C4-2B (cell line): ENCODE results near the gene OSGIN1.

Experiments used
- H3K27ac ChIP-seq: fragments of 450-650 bp; 2 replicates; pipeline ENCODE4 v1.5.1; 2017
- ZFX ChIP-seq: fragments of 450-650 bp; IDR thresholded peaks from 2 replicates; pipeline ENCODE4 v1.6.1; 2017
- TF ChIP-seq, protein P1 (sequence below): fragments of 450-650 bp; conservative IDR thresholded peaks from 2 replicates; pipeline ENCODE4 v1.5.1; 2017; ENCODE audit warnings: mild to moderate bottlenecking

Gene OSGIN1

DNA sequence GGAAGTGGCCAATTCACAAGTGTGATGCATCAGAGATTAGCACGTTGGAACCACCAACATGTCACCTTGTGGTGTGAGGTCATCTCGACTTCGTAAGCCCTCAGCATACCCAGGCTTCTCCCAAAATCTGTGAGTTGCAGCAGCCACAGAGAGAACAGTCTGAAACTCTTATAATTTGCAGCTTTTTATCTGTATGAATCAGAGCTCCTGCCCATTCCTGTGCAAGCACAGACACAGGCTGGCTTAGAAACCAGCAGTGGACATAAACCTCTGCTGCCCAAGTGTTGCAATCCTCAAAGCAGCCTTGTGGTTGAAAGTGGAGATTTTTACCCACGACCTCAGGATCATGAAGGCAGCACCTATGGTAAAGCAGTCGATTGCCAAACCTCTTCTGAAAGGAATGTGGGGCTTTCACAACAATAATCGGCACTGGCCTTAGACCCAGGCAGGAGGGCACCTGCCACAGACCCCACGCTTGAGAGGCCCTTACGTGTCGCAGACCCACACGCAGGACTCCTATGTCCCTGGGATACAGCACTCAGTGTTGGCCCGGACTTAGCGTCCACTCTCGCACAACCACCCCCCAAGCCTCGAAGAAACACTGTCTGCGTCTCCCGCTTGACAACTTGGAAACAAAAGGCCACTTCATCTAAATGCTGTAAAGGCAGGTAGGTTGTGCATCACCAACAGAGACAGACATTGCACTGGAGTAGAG is 24.5 kb upstream of the OSGIN1 start:
- H3K27ac ChIP-seq: no peak overlapping the region

DNA sequence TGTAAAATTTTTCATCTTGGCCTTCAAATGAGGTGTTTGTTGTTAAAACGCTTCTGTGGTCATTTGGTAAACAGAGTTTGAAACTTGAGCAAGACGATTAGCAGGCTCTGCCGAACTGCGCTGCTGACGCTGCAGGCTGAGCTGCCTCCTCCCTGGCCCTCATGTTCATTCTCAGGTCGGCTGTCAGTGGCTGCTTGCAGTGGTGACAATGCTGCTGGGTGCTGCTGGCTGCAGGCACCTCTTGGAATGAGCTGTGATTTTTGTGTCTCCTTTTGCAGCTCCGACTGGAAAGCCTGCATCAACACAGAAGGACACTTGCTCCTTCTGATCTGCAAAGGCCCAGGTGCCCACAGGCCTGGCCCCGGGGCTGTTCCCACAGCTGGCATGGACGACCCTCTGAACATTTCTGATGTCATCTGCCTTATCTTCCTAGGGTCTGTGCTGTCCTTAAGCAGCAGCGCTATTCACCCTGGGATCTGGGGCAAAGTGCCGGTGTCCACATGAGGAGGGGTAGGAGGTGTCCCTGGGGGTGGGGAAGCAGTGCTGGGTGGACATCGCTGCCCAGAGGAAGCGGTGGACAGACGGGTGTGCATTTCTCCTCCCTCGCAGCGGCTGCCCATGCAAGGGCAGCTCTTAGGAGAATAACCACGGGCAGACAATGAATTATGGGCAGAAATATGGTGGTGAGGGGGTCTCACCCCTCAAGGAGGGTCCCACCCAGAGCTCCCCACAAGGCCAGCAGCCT is 23.1 kb upstream of the OSGIN1 start:
- TF ChIP-seq, protein P1, sequence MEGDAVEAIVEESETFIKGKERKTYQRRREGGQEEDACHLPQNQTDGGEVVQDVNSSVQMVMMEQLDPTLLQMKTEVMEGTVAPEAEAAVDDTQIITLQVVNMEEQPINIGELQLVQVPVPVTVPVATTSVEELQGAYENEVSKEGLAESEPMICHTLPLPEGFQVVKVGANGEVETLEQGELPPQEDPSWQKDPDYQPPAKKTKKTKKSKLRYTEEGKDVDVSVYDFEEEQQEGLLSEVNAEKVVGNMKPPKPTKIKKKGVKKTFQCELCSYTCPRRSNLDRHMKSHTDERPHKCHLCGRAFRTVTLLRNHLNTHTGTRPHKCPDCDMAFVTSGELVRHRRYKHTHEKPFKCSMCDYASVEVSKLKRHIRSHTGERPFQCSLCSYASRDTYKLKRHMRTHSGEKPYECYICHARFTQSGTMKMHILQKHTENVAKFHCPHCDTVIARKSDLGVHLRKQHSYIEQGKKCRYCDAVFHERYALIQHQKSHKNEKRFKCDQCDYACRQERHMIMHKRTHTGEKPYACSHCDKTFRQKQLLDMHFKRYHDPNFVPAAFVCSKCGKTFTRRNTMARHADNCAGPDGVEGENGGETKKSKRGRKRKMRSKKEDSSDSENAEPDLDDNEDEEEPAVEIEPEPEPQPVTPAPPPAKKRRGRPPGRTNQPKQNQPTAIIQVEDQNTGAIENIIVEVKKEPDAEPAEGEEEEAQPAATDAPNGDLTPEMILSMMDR: no peak
- TF ChIP-seq ZFX: no peak
- H3K27ac ChIP-seq: no peak overlapping the region

More for the DNA sequence above, 24.5 kb upstream of the OSGIN1 start:
- TF ChIP-seq ZFX: no peak

DNA sequence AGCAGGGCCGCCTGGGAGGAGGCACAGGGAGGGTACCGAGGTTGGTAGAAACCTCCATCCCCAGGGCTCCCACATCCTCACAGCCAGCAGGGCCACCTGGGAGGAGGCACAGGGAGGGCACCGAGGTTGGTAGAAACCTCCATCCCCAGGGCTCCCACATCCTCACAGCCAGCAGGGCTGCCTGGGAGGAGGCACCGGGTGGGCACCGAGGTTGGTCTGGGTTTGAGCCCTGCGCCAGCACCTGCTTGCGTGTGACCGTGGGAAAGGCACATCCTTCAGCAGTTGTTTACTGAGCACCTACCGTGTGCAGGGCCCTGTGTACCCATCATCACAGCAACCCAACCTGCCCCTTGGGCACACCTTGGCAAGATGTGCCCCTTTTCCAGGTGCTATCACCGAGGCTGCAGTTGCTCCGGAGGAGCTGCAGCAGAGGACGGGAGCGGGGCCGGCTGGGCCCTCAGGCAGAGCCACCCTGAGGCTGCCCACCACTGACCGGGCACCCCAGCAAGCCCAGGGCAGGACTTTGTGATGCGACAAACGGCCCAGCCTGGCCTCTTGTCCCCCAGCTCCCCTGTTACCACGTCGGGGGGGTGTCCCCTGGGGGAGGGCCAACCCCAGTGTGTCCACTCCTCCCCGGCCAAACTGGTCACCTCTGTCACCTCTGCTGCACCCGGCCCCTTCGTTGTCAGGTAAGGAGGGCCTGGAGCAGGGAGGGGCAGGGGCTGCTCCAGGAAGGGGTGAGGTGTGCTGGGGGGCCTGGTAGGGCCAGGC is 22.1 kb upstream of the OSGIN1 start:
- no peak overlapping the region for H3K27ac ChIP-seq

DNA sequence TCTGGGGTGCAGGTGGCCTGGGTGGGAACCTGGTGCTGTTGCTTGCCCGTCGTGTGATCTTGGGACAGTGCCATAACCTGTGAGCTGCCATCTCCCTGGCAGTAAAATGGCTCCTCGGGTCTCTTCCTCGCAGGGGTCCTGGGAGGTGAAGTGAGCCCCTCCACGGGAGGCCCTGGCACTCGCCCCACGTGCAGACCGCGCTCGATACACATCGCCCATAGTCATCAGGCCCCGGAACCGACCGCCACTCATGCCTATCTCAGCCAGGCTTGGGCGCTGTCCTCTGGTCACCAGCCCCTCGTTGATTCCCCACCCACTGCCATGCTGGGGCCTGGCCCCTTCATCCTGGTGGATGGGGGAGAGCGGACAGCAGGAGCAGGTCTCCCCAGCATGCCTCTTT is 21.5 kb upstream of the OSGIN1 start:
- no peak for TF ChIP-seq ZFX
- TF ChIP-seq, protein P1: no peak
- no peak overlapping the region for H3K27ac ChIP-seq

More for the DNA sequence above, 22.1 kb upstream of the OSGIN1 start:
- TF ChIP-seq ZFX: no peak
- TF ChIP-seq, protein P1: no peak

DNA sequence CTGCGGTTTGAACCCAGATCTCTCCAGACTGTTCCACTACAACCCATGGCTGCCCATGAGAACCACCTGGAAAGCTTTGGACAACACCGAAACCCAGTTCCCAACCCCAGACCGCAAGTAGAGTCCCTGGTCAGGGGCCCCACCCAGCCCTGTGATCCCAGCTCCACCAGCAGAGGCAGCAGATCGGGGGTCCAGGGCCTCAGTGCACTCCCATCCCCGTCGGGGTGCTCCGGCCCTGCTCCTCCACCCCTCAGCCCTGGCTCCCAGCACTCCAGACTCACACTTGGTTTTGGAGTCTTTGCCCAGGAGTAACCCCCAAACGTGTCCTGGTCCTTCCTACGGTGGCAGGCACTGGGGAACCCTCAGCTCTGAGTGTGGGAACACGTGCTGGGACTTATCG is 20.7 kb upstream of the OSGIN1 start:
- no peak overlapping the region for H3K27ac ChIP-seq
- TF ChIP-seq, protein P1: no peak
- TF ChIP-seq ZFX: no peak

DNA sequence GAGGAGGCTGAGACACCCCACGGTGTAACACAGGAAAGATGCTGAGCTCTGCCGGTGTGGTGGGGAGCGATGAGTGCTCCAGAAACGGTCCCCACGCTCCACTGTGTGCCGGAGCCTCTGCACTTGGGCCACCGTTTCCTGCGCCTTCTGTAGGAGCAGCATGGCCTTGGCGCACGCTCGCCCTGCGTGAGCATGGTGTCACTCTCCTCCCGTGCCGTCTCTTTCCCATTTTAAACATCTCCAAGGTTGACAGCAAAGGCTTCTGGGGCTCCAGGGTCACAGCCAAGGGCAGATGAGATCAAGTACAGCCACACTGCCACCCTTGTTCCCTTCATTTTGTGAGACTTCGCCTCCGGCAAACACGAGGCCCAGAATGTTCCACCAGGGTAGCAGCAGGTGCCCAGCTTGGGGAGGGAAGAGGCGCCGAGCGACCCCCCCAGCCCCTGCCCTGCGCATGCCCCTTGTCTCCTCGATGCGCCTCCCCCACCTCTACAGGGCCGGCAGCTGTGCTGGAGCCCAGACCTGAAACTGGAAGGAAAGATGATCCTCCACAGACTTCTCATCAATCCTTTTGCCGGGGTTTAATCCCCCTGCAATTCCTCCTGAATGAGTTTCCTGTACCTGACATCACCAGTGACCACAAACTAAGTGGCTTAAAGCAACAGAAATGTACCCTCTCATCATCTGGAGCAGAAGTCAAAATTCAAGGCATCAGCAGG is 19.9 kb upstream of the OSGIN1 start:
- TF ChIP-seq, protein P1: no peak
- TF ChIP-seq ZFX: no peak
- no peak overlapping the region for H3K27ac ChIP-seq

DNA sequence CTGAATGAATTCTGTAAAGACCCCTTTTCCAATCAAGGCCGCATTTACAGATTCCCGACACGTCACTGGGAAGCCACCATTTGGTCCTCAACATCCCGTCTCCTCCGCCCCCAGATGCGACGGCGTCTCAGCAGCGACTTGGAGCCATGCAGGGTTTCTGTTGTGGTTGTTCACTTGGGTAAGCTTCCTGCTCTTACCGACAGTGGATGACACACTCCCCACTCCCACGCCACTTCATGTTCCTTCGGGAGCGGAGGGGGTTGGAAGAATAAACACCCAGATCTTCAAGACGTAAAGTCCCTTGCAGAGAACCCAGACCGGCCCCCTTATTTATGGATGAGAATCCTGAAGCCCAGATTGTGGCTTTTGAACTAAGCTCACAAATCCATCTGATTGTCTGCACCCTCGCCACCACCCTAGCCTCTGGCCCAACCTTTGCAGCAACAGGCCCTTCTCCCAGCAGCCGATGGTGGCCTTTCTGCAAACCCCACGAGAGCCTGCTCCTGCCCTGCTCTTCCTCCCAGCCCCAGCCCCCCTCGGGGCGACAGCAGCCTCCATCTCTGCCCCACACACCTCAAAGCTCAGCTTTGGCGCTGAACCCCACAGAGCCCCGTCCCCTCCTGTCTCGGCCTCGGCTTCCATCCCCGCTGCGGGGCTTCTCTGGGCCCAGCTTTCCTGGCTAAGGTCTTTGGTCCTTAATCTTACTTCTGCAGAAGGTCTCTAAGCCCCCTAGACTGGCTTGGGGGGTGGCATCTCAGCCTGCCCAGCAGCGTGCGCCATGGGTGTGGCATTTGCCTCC is 19.0 kb upstream of the OSGIN1 start:
- TF ChIP-seq, protein P1: no peak
- no peak for TF ChIP-seq ZFX
- no peak overlapping the region for H3K27ac ChIP-seq
